Fibroblast of pulmonary artery (primary cell): ENCODE measurements around the gene KTI12.
"Not testable (repeated sequence)": the region's sequence is repeated elsewhere in the genome, so short reads cannot be mapped to it uniquely, and the experiment has no call there.

Experiments used
- DNase-seq: peaks from one replicate; pipeline ENCODE4 v3.0.0-alpha.2; 2010; ENCODE audit warnings: low read depth
- H3K4me3 ChIP-seq: replicated peaks from 2 replicates; pipeline ENCODE4 v1.5.1; 2011; ENCODE audit warnings: low read depth, mild to moderate bottlenecking, control low read depth, low read length, moderate library complexity
- CTCF ChIP-seq: IDR thresholded peaks from 2 replicates; pipeline ENCODE4 v1.5.1; 2011; ENCODE audit warnings: mild to moderate bottlenecking, control low read depth, low read length, inconsistent platforms; ENCODE audit errors: missing control alignments

Gene KTI12

DNA sequence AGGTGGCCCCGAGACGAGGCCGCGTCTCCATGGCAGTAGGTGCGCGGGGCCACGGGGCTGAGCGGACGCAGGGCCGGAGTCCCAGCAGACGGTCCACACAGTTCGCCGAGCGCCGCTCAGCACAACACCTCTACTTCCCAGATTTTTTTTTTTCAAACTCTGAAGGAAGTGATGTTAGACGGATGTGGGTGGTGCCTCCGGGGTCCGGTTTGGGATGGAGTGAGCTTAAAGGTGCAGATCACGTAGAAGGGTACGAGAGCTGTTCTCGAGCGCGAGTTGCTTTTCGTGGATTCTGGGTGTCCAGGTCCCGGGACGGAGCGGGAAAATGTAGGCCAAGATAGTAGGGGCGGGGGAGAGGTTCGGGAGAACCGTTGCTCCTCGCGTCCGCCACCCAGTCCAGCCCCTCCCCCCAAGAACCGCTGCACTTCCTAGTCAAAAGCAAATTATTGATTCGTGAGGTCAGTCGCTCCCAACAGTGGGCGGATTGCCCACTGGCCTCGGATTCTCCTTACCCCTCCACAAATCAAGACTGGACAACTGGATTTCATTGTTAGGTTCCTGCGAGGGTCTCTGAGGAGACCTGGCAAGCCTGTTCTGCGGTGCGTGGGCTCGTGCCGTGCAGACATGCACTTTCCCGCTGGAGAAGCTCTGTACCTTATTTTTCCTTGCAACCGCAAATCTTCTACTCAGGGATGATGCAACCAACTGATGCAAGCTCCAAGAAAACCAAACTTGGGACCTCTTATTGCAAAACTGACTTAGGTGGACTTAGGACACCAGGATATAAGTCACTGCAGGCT lies 21.7 kb upstream of the KTI12 start, which contains the start of gene TXNDC12:
Gene TXNDC12 (minus strand): TSS at position 126 of the 800 bp plus-strand sequence. CDS start 95 bp downstream, at position 31.
- TF ChIP-seq CTCF: no peak
- peak; percentile 93 for DNase-seq
- H3K4me3 ChIP-seq: peak within 1 kb of the TSS; percentile 69

- no peak for DNase-seq
- peak overlapping the region; percentile 69 for H3K4me3 ChIP-seq
- TF ChIP-seq CTCF: no peak
These were observed 21.0 kb upstream of the KTI12 start for GRCh38 chr1:52054496-52055065.

DNA sequence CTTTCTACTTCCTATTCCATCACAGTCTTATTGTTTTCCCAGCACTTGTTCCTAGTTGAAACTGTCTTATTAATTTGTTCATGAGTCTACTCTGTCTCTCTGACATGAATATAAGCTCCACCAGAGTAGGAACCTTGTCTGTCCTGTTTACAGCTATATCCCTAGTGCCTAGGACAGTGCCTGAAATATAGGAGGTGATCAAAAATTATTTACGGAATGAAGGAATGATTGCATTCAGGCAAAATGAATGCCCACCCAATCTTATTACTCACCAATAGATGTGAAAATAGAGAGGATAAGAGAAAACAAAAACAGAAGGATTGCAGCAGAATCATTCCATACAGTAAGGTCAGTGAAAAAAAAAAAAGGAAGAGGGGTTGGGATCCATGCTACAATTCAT lies 20.3 kb upstream of the KTI12 start:
- H3K4me3 ChIP-seq: peak overlapping the region; percentile 69
- DNase-seq: no peak
- no peak for TF ChIP-seq CTCF

GRCh38 chr1:52049337-52049736 lies 15.7 kb upstream of the KTI12 start:
- not testable (repeated sequence) for H3K4me3 ChIP-seq, DNase-seq

- not testable (repeated sequence) for DNase-seq, H3K4me3 ChIP-seq
These were observed 12.1 kb upstream of the KTI12 start for GRCh38 chr1:52045666-52046195.

- DNase-seq: no peak
- no peak overlapping the region for H3K4me3 ChIP-seq
- no peak for TF ChIP-seq CTCF
These were observed 11.6 kb upstream of the KTI12 start for GRCh38 chr1:52045236-52045635.

- no peak for TF ChIP-seq CTCF
- no peak overlapping the region for H3K4me3 ChIP-seq
- DNase-seq: peak; percentile 17
These were observed 8.1 kb upstream of the KTI12 start for GRCh38 chr1:52041551-52042185.
